HG02973 (cell line): Measurements from ENCODE around the gene SUB1.

Experiments used
- ATAC-seq: cut with Tn5 transposase; IDR thresholded peaks from one replicate; pipeline ENCODE4 v1.9.1; 2021; ENCODE audit warnings: moderate library complexity; ENCODE audit not compliant: unreplicated experiment

Gene SUB1

DNA sequence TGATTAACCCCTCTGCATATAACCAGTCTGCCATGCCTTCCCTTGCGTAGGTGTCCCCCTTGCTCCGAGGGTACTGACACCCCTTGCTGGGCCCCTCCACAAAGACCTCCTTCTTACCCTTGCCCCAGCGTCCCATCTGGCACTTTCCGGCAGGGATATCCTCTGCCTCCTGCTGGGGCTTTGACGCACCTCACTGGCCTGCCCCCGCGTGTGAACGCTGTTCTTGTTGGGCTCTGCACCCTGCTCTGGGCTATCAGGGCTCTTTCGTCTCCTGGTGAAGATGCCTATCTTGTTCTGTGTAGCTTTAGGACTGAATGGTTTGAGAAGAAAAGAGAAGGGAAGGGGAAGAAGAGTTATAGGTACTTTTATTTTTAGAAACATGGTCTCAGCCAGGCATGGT, 53.0 kb downstream of the SUB1 start:
- no peak for ATAC-seq

DNA sequence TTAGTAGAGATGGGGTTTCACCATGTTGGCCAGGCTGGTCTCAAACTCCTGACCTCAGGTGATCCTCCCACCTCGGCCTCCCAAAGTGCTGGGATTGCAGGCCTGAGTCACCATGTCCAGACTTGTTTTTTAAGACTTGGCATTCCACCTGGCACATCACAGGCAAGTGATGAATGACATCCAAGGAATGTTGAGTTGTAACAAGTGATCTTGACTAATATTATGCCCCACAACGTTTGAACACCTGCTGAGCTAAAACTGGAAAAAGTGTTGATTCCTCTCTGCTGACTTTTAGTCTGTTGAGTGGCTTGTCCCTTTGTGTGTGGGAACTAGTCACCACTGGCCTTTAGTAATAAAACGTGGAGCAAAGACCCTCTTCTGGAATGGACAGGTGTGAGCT, 54.6 kb downstream of the SUB1 start:
- ATAC-seq = no peak

DNA sequence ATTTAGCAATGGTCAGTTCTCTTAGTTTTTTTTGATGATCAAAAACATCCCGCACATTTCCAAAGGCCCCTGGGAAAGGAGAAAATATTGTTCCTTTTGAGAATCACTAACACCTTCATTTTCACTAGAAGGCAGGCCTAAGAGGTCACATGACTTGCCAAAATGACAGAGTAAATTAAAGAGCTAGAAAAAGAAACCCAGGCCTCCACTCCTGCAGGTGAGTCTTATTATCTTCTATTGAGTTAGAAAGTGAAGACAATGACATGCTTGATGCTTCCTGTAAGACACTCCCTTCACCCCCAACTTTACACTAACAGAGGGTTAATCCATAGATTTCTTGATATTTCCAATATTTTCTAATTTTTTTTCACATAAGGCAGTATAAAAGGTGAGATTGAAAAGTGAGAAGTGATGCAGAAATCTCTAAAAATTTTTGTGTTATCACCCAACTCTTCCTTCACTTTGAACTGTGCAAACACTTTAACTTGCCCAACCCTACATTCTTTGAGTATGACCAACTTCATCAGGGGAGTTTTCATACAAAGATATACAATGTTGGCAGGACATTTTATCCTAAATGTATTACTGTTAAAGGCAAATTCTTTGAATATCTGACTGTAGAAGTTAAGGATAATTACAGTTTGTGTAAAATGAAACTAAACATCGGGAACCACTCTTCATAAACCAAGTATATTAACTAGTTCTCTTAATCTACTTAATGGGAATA, 57.1 kb downstream of the SUB1 start:
- ATAC-seq = no peak

GRCh38 chr5:32645246-32645645, 59.9 kb downstream of the SUB1 start:
- no peak for ATAC-seq

DNA sequence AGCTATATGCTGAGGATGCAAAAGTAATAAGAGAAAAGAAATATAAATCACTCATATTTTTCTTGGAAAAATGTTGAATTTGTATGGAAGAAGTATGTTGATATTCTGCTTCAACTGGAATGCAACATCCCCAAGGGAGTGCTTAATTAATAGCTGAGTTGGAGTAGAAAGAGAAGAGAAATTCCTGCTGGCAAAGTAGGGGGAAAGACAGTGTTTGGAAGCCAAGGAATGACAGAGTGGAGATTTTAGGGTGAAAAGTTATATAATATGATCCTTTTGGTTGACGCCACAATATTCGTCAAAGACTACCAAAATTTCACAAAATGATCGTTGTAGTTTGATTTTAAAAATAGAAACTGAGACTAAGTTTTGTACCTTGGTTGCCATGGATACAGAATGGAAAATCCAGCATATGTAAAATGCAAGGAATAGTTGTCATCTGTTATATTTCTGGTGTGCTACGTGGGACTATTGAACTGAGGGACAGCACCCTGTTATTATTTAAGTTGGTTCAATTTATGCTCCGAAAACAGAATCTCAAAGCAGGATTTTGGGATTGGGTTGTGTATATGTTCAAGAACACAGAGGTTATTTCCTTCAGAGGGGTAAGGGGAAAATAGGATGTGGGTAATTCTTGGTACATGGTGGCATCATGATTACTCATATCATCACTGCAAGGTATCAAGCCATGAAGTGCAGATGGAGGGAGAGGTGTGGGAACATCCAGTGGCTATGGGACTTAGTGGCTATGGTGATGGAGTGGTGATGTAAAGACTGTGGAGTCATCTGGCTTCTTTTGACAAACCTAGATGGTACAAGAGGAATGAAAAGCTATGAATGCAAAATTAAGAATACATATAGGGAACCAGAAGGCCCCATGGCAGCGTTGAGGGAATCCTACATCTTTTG, 61.0 kb downstream of the SUB1 start:
- ATAC-seq = no peak

DNA sequence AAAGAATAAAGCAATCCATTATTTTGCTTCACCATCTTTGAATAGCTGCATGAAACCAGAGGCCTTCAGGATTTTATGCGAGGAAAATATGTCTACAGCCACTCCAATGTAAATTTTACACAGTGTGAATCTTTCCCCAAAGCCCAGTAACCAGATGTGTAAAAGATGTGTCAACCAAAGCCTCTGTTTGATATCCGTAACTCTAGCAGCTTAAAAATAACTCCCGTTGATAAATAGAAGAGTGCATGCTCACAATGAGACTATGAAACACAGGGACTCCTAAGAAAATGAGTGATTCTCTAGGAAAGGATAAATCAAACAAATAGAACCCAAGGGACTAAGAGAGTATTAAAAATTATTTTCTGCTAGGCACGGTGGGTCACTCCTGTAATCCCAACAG, 65.7 kb downstream of the SUB1 start:
- ATAC-seq = no peak

DNA sequence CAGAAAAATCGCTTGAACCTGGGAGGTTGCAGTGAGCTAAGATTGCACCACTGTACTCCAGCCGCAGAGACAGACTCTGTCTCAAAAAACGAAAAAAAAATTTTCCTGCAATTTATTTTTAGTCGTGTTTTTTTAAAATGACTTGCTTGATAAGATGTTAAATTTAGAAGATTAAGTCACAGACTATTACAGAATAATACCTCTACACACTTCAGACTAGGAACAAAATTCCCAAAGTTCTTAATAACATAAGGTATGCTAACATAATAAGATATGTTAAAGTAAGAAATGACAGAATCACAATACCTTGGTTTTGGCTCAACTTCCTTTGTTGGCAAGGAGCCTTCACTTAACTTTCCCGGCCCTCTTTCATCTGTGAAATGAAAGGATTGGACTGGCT, 66.3 kb downstream of the SUB1 start:
- ATAC-seq = no peak
